8988T (cell line): Measurements from ENCODE around the gene DHRS7C.

Experiments
- DNase-seq: peaks from one replicate; pipeline ENCODE4 v3.0.0; 2011

The DHRS7C gene, protein sequence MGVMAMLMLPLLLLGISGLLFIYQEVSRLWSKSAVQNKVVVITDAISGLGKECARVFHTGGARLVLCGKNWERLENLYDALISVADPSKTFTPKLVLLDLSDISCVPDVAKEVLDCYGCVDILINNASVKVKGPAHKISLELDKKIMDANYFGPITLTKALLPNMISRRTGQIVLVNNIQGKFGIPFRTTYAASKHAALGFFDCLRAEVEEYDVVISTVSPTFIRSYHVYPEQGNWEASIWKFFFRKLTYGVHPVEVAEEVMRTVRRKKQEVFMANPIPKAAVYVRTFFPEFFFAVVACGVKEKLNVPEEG

DNA sequence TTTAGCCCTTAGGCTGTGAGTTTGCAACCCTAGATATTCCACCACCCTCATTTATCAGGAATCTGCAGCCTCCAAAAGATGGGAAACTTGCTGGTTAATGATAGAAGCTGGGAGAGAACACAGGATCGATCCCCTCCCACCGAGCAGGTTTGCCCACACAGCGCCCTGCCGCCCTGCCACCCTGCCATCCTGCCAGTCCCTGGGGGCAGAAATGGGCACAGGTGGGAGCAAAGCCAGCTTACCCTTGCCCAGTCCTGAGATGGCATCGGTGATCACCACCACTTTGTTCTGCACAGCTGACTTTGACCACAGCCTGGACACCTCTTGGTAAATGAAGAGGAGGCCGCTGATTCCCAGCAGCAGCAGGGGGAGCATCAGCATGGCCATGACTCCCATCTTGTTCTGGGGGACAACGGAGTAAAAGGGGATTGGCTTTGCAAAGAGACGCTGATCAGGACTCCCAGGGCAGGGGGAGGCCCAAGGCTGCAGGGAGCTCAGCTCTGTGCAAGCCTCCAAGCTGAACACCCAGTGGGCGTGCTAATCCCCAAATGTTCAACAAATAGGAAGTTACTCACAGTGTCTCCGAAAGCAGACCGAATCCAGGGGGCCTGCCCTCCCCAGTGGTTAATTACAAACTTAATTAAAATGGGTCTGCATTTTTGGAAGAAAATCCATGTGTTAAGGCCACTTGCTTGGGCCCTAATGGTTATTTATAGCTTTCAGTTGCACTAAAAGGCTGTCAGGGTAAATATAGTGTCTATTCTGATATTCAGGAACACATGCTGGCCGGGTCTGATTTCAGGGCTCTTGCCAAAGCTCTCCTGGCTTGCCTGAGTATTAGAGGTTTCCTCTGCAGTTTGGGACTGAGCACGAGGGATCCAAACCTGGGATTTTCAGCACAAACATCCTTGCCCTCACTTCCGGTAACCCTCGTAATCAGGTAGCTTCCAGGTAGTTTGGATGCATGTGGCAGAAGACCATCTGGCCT is at the start of gene DHRS7C:
TSS of gene DHRS7C (minus strand) at position 704 of the 988 bp plus-strand sequence. CDS start at position 396, 308 bp downstream.
- DNase-seq: no peak

DNA sequence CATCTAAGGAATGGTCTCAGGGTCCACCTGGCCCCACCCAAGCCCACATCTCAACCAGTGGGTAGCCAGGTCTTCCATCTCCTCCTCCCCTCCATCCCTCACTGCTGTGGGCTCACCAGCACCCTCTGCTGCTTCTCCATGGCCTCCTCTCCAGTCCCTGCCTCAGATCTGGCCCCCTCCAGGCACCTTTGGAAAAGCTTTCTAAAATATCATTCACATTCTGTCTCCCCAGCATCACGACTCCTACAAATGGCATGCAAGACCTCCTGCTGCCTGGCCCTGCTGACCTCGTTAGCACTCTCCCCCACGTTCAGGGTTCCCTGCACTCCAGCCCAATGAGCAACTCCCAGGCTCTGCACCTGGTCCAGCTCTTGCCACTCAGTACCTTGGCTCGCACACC is 48.0 kb upstream of the DHRS7C start:
- peak; percentile 32 for DNase-seq

- DNase-seq: no peak
These were observed 46.4 kb upstream of the DHRS7C start for GRCh38 chr17:9837551-9838471.

GRCh38 chr17:9833922-9834321 is 42.5 kb upstream of the DHRS7C start:
- no peak for DNase-seq

- DNase-seq: no peak
These were observed 39.3 kb upstream of the DHRS7C start for GRCh38 chr17:9830711-9831110.

DNA sequence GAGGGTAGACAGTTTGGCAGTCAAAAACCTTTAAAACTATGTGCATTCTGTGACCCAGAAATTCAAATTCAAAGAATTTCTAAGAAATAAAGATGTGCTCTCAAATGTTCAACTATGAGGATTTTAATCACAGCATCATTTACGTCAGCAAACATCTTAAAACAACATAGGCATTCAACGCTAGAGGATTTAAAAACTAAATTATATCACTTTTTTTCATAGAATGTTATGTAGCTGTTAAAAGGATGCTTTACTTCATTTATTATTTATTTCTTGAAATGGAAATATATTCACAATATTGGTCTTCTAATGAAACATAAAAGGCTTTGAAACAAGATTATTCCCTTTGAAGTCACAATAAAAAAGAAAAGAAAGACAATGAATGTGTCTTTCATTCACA is 38.0 kb upstream of the DHRS7C start:
- no peak for DNase-seq

DNA sequence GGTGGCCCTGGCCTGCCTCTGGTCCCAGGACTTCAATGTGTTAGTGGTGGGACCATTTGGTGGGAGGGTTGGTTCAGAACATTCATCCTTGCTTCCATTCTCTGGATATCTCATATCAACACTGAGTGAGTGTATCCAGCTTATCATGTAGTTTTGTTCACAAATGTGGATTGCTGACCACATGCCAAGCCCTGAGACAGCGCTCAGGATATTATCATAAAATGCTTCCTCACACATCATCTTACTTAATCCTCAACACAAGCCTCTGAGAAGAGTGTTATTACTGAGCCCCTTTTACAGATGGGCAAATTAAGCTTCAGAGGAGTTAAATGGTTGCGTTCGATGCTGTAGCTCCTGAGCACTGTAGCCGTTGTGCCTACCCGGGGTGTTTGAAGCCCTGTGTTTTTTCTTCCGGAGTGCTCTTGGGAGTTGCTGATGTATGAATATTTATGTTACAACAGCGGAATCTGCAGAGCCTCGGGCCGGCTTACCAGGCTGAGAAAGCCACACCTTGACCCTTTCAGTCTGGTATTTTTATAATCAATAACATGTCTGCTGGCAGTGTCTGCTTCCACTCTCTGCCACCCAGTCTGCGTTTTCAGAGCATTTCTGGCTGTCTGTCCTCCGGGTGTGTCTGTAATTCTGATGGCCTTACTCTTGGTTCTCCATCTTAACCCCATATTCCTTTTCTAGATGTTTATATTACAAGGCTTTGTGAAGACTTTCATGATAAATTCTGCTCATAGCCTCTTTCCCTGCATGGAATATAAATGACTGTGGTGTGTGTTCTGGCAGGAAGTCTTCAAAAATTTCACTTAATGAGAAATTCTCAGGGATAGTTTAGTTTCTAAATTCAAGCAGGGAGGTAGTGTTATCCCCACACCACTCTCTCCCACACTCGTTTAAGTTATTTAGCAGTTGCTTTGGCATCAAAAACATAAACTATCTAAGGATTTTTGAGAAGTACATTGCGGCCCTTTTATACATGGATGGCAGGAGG is 37.2 kb upstream of the DHRS7C start:
- DNase-seq: no peak

DNA sequence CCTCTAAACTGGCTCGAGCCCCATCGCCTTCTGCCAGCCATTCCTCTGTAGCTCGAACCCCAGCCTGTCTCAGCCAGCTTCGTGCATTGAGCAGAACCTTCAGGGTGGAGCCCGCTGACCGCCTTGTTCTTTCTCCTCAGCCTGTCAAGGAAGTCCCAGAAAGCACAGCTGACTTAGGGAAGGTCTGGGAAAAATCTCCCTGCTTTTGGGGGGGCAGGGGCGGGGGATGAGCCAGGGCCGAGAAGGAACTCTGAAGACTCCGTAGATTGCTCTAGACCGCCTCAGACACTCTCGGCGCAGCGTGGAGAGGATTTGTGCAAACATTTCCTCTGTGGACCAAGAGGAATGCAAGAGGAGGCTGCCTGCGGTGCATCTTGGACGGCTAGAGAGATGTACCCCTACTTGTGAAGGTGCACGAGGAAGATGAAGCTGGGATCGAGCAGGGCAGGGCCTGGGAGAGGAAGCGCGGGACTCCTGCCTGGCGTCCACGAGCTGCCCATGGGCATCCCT is 34.3 kb upstream of the DHRS7C start, which contains the start of gene GLP2R:
TSS of gene GLP2R (plus strand) at position 284 of the 510 bp plus-strand sequence. CDS start at position 424, 140 bp downstream.
- no peak for DNase-seq

GRCh38 chr17:9824797-9825338 is 33.5 kb upstream of the DHRS7C start:
- DNase-seq: no peak

DNA sequence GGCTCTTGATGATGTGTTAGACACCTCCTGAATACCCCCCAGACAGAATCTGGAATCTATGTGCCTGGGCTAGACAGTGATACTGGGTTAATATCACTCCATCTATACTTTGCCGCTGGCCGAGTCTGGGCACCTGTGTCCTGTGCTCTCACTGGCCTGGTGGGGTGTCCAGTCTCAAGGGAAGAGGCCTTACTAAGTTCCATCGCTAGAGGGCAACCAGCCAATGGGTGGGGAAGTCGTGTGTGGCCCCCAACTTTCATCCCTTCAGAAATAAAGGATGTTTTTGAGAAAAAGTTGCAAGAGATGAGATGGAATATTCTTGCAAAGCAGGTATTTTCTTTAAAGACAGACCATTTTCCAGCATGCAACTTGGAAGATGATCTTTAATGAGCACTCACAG is 32.7 kb upstream of the DHRS7C start:
- DNase-seq: peak; percentile 38

DNA sequence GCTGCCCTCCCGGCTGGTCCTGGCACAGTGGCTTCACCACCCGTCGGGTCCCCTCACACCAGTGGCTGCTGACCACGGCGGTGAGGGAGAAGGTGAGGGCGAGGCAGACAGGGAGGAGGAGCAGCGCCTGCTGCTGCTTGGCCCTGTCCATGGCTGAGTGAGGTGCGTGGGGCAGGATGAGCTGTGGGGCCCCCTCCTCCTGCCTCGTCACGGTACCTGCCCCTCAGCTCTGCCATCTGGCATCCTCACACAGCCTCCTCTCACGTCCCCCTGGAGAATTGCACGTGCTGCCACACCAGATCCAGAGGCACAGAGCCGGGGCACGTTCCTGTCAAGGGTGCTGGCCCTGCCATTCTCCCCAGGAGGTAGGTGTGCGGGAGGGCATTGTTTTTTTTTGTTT is 30.5 kb upstream of the DHRS7C start, which contains the start of gene GSG1L2:
TSS of gene GSG1L2 (minus strand) at position 159 of the 400 bp plus-strand sequence. CDS start at position 151, 8 bp downstream.
- no peak for DNase-seq

DNA sequence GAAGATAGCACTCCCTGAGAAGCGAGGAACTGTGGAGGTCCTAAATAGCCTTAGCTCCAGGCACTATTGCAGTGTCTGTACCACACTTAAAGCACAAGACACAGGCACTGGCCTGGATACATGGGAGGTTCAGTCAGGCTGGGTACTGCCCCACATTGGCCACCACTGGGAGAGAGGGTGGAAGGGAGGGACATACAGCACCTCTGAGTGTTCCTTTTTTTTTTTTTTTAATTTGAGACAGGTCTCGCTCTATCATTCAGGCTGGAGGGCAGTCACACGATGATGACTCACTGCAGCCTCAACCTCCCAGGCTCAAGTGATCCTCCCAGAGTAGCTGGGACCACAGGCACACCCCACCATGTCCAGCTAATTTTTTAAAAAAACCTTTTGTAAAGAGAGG is 29.1 kb upstream of the DHRS7C start:
- DNase-seq: no peak

DNA sequence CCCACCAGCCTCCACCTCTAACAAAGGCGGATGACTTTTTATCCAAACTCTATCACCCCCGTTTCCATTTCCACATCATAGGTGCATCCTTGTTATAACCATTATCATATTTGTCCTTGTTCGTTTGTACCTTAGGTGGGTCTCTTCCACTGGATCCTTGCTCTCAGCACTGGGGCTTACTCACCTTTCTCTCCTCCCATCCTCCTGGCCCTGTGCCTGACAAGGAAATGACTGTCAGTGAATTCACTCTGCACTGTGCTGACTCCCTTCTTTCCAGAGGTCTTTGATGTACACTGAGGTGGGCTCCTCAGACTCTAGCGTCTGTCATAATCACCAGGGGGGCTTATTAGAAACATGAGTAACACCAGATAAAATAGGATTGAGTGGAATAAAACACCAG is 27.4 kb upstream of the DHRS7C start:
- DNase-seq: no peak

DNA sequence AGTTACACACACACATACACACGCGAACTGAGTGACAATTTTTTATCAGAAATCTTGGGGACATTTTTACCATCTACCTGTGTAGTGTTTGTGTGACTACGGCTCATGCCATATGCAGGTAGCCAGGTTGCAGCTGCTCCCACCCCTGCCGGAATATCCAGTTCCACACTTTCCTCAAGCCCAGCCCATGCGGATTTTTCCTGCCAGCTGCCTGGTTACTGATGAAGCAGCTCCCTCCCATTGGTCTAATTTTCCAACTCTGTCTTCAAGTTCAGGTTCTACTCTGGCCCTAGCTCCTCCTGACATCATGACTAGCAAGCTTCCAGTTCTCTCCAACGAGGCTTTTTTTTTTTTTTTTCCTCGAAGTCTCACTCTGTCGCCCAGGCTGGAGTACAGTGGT is 25.7 kb upstream of the DHRS7C start:
- DNase-seq: no peak

GRCh38 chr17:9816472-9816871 is 25.1 kb upstream of the DHRS7C start:
- DNase-seq: no peak

- DNase-seq: no peak
These were observed 23.0 kb upstream of the DHRS7C start for GRCh38 chr17:9814337-9814945.

DNA sequence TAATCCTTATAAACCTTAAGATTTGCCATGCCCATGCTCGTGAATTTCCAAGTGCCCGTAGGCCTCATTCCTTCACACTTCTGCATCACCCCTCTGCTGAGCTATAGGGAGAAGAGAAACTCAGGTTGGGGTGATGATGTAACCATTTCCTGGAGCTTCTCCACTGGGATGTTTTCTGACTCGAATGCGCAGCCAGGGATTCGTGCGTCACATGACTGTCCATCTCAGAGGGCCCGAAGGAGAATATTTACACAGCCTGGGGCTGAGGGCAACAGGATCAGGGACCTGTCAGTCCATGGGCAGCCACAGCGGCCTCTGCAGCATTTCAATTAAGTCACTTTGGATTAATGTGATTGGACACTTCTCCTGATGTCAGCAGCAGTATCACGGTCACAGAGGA is 21.8 kb upstream of the DHRS7C start:
- no peak for DNase-seq

DNA sequence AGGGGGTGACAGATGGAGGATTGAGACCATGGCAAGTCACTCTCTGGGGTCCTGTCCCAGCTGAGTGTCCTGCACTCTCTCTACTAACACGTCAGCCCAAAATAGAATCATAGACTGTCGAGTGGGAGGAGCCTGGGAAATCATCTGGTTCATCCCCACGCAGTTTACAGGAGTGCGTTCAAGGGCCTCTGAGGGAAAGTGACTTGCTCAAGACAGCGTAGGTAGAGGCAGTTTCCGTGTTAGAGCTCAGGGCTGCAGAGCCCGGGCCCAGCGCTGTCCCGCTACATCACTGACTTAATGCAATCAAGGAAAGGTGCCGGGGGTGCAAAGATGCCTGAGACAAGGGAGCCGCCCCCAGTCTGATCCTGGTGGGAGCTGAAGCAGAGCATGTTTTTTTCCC is 20.1 kb upstream of the DHRS7C start:
- DNase-seq: no peak

DNA sequence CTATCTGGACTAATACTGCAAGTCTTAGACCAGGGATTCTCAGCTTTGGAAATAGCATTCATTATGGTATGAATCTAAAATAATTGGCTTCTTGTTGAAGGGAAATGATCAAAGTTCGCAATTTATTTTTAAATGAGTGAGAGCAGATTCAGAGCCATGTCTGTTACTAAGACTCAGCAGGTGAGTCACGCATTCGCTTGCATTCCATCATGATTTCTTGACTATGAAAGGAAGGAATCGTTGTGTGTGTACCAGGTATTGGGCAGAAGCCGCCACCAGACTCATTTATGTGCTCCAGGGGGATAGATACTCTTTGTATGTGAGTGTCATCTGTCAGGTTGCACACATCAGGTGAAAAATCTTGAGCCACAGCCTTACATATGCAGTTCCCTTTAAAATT is 19.7 kb upstream of the DHRS7C start:
- DNase-seq: no peak
